Osteocyte (in vitro differentiated cells): ENCODE measurements around the gene OTULIN. TPM values are rescaled to one million over a fixed set of nuclear protein-coding genes. Genes with fewer than 3 reads are reported as not detected.

Experiments used
- DNase-seq: peaks from one replicate; pipeline ENCODE4 v3.0.0; 2021; ENCODE audit warnings: mixed read lengths; ENCODE audit not compliant: unreplicated experiment; ENCODE audit errors: extremely low spot score
- H3K27ac Mint-ChIP-seq: one replicate; pipeline ENCODE4 v1.8.0; 2021; ENCODE audit warnings: mild to moderate bottlenecking, mixed read lengths; ENCODE audit not compliant: unreplicated experiment
- H3K27me3 Mint-ChIP-seq: one replicate; pipeline ENCODE4 v1.8.0; 2021; ENCODE audit warnings: mixed read lengths; ENCODE audit not compliant: unreplicated experiment
- H3K36me3 Mint-ChIP-seq: one replicate; pipeline ENCODE4 v1.8.0; 2021; ENCODE audit warnings: mixed read lengths; ENCODE audit not compliant: unreplicated experiment
- H3K4me1 Mint-ChIP-seq: one replicate; pipeline ENCODE4 v1.8.0; 2021; ENCODE audit warnings: mixed read lengths; ENCODE audit not compliant: unreplicated experiment
- H3K4me3 Mint-ChIP-seq: one replicate; pipeline ENCODE4 v1.8.0; 2021; ENCODE audit warnings: mild to moderate bottlenecking, moderate library complexity, mixed read lengths; ENCODE audit not compliant: unreplicated experiment
- H3K9me3 Mint-ChIP-seq: one replicate; pipeline ENCODE4 v1.8.0; 2021; ENCODE audit warnings: mixed read lengths; ENCODE audit not compliant: unreplicated experiment
- CTCF ChIP-seq: fragments of 200-600 bp; sonication (generic); IDR thresholded peaks from 2 replicates; pipeline ENCODE4 v1.5.0; 2021; ENCODE audit warnings: antibody characterized with exemption, mild to moderate bottlenecking, moderate library complexity
- long read RNA-seq: library from polyadenylated mRNA; unstranded; transcript quantifications from one replicate; pipeline ENCODE4 v2.0.0, GENCODE V29; 2021
- total RNA-seq: library from RNA; stranded (reverse); gene quantifications from 2 replicates; pipeline ENCODE4 v1.2.1, GENCODE V29; 2021

Gene OTULIN
- total RNA-seq: 23.6 and 30.2 TPM in 2 replicates
- long read RNA-seq, partial matches to known transcripts: 0 of 11 reads
- long read RNA-seq, other reads (novel, unspliced or antisense): 11 of 11 reads

DNA sequence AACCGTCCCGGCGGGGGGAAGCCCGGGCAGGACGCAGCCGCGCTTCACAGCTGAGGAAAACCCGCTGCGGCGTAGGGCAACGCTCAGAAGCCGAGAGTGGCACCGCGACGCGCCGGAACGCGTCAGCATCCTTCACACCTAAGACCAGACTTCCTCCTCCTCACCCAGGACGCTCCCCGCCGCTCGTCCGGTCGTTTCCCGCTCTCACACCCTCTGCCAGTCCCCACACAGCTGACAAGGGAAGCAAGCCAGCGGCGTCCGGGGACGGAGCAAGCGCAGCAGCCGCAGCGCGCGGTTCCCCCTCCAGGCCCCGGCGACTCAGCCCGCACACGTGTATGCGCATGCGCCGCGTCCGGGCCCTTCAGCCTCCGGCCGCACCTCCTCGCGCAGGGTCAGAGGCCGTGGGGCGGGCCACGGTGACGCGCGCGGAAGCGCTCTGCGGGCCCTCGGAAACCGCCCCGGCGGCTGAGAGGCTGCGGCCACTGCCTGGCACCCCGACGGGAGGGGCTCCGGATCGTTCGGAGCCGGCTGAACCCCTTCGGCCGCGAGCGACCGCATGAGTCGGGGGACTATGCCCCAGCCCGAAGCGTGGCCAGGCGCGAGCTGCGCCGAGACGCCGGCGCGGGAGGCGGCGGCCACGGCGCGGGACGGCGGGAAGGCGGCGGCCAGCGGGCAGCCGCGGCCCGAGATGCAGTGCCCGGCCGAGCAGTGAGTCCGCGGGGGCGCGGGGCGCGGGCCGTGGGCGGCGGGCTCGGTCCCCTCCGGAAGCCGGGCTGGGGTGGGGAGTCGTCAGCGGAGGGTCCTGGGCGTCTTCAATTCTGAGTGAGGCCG lies at the start of gene OTULIN:
Gene OTULIN (plus strand): TSS at position 449 of the 831 bp plus-strand sequence. CDS start 108 bp downstream, at position 557.
- Mint-ChIP-seq H3K9me3 (no peaks in the 10 kb centered on the region), H3K36me3 (no peaks in the 10 kb centered on the region), H3K4me3 (peak within 1 kb of the TSS; percentile 95), H3K27me3 (no peaks in the 10 kb centered on the region), H3K27ac (peak within 1 kb of the TSS; percentile 94), H3K4me1 (peaks cover 36% of the 10 kb centered on the region)
- DNase-seq: peak; percentile 95
- TF ChIP-seq CTCF: no peak

DNA sequence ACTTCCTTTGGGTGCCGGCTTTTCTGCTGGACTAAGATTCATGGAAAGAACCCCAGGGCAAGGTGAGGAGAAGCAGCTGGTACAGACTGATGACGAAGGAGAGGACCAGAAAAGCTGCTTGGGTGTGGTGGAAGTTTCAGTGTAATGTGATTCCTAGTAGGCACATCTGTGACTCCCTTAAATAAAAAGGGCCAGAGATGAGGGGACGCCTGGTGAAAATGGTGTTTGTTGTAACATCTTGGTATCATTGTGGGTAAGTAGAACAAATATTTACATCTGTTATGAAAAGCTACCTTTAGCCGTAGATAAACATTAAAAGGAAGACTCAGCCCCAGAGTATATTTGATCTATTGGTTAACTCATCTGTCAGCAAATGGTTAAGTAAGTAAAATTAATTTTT lies 49.2 kb upstream of the OTULIN start:
- DNase-seq: no peak
- H3K9me3 Mint-ChIP-seq: no peaks in the 10 kb centered on the region

DNA sequence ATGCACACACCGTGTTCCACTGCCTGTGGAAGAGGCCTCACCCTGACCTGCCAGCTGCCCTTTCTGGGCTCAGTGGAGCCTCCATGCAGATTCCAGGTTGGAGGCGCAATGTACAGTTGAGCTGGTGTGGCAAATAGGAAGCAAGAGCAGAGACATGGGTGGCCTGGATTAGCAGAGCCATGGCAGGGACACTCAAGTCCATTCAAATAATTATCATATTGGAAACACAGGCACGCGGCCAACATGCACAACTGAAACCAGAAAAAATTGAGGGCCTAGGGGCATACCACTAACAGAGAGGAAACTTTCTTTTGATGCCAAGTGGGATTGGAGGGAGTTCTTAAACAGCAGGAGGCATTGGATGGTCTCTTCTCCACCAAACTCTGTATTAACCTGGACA lies 47.1 kb upstream of the OTULIN start:
- Mint-ChIP-seq H3K36me3 (no peaks in the 10 kb centered on the region), H3K27ac (no peak overlapping the region), H3K4me1 (no peaks in the 10 kb centered on the region), H3K27me3 (peaks cover 56% of the 10 kb centered on the region), H3K4me3 (no peak overlapping the region), H3K9me3 (peaks cover 8% of the 10 kb centered on the region)
- no peak for TF ChIP-seq CTCF
- no peak for DNase-seq

More for the DNA sequence above, 49.2 kb upstream of the OTULIN start:
- Mint-ChIP-seq H3K4me1 (no peaks in the 10 kb centered on the region), H3K36me3 (no peaks in the 10 kb centered on the region), H3K4me3 (no peak overlapping the region), H3K27ac (no peak overlapping the region), H3K27me3 (peaks cover 58% of the 10 kb centered on the region)
- TF ChIP-seq CTCF: no peak

DNA sequence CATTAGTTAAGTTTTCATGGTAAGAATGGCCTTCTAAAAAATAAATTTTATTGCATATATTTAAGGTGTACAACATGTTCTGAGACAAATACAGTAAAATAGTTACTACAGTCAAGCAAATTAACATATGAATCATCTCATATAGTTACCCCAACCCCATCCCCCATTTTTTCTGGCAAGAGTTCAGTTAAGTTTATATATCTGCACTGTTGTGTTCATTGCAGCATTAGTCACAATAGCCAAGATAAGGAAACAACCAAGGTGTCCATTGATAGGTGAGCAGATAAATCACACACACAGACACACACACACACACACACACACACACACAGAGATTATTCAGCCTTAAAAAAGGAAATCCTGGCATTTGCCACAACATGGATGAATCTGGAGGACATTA lies 37.2 kb upstream of the OTULIN start:
- no peak overlapping the region for H3K27ac Mint-ChIP-seq
- no peak for TF ChIP-seq CTCF
- DNase-seq: no peak
- H3K36me3 Mint-ChIP-seq: no peaks in the 10 kb centered on the region
- peaks cover 33% of the 10 kb centered on the region for H3K27me3 Mint-ChIP-seq
- H3K4me3 Mint-ChIP-seq: no peak overlapping the region
- no peaks in the 10 kb centered on the region for H3K4me1 Mint-ChIP-seq
- H3K9me3 Mint-ChIP-seq: no peaks in the 10 kb centered on the region

- no peak overlapping the region for H3K27ac Mint-ChIP-seq
- no peaks in the 10 kb centered on the region for H3K9me3 Mint-ChIP-seq
- no peaks in the 10 kb centered on the region for H3K36me3 Mint-ChIP-seq
- TF ChIP-seq CTCF: no peak
- no peak for DNase-seq
- H3K4me1 Mint-ChIP-seq: no peaks in the 10 kb centered on the region
- peaks cover 41% of the 10 kb centered on the region for H3K27me3 Mint-ChIP-seq
- no peak overlapping the region for H3K4me3 Mint-ChIP-seq
These were observed 36.2 kb upstream of the OTULIN start for GRCh38 chr5:14628346-14628745.
